GM18951 (cell line): ENCODE measurements around the gene SNX15.
"Not testable (repeated sequence)": the region's sequence is repeated elsewhere in the genome, so short reads cannot be mapped to it uniquely, and the experiment has no call there.

ENCODE experiments used
- POLR2A ChIP-seq: IDR thresholded peaks from 4 replicates; pipeline ENCODE4 v1.6.1; 2011; ENCODE audit warnings: mild to moderate bottlenecking; ENCODE audit not compliant: insufficient read length, insufficient read depth; ENCODE audit errors: extremely low read depth
- in situ Hi-C: fragments of 300-500 bp; cut with MboI; formaldehyde crosslinking; loops from one replicate; pipeline ENCODE4 v1.12.0; 2022; ENCODE audit warnings: low sequenced_read_pairs, mixed read lengths, inconsistent platforms; ENCODE audit not compliant: unreplicated experiment

SNX15 gene

GRCh38 chr11:65027213-65028067, at the start of gene SNX15:
SNX15 (plus strand) TSS chr11:65027439; CDS start chr11:65027538, 99 bp downstream.
- in situ Hi-C loops = no loop called here
- peak; percentile 72 for TF ChIP-seq POLR2A

- in situ Hi-C loops = not testable (repeated sequence)
Measured at GRCh38 chr11:64983339-64983738, 43.9 kb upstream of the SNX15 start.

GRCh38 chr11:64987998-64988854, 39.0 kb upstream of the SNX15 start:
- in situ Hi-C loops = no loop called here
- TF ChIP-seq POLR2A = no peak

- no peak for TF ChIP-seq POLR2A
- in situ Hi-C loops = no loop called here
Measured at GRCh38 chr11:64989416-64989815, 37.8 kb upstream of the SNX15 start.

- in situ Hi-C loops = no loop called here
- no peak for TF ChIP-seq POLR2A
Measured at GRCh38 chr11:64990222-64990923, 36.9 kb upstream of the SNX15 start.

GRCh38 chr11:64994318-64994717, 32.9 kb upstream of the SNX15 start:
- TF ChIP-seq POLR2A = no peak
- in situ Hi-C loops = no loop called here

GRCh38 chr11:64996327-64996709, 30.9 kb upstream of the SNX15 start:
- in situ Hi-C loops = no loop called here
- TF ChIP-seq POLR2A = no peak

GRCh38 chr11:64996710-64997380, 30.4 kb upstream of the SNX15 start, which contains the start of gene BATF2:
BATF2 (minus strand) TSS chr11:64996971; CDS start chr11:64996914, 57 bp downstream.
- peak; percentile 32 for TF ChIP-seq POLR2A
- in situ Hi-C loops = no loop called here

- TF ChIP-seq POLR2A = no peak
- in situ Hi-C loops = no loop called here
Measured at GRCh38 chr11:64998141-64998540, 29.1 kb upstream of the SNX15 start.

GRCh38 chr11:64998690-64999431, 28.4 kb upstream of the SNX15 start:
- in situ Hi-C loops = no loop called here
- no peak for TF ChIP-seq POLR2A

GRCh38 chr11:64999478-64999877, 27.8 kb upstream of the SNX15 start:
- in situ Hi-C loops = no loop called here
- no peak for TF ChIP-seq POLR2A

GRCh38 chr11:65002706-65003105, 24.5 kb upstream of the SNX15 start:
- no peak for TF ChIP-seq POLR2A
- in situ Hi-C loops = no loop called here
